IPS-18c (cell line): Measurements from ENCODE around the gene PDCL2.

Source experiments
- H3K4me3 ChIP-seq: 2 replicates; pipeline ENCODE4 v1.7.0; 2013; ENCODE audit warnings: low read depth, mild to moderate bottlenecking, low read length, moderate library complexity; ENCODE audit not compliant: insufficient read depth
- H3K9me3 ChIP-seq: one replicate; pipeline ENCODE4 v1.6.1; 2013; ENCODE audit warnings: mild to moderate bottlenecking, low read length, moderate library complexity; ENCODE audit not compliant: control insufficient read depth, insufficient read depth

Gene PDCL2

GRCh38 chr4:55512922-55513571 is 79.0 kb downstream of the PDCL2 start:
- no peak overlapping the region for H3K4me3 ChIP-seq
- no peaks in the 10 kb centered on the region for H3K9me3 ChIP-seq

DNA sequence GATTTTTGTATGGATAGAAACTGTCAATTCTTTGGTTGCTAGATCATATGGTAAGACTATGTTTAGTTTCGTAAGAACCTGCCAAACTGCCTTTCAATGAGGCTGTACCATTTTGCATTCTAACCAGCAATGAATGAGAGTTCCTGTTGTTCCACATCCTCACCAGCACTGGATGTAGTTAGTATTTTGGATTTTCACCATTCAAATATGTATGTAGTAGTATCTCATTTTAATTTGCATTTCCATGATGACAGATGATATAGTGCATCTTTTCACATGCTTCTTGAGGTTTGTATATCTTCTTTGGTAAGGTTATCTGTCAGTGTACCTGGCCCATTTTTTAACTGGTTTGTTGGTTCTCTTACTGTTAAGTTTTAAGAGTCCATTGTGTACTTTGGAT is 80.0 kb downstream of the PDCL2 start:
- Histone ChIP-seq H3K4me3 (no peak overlapping the region), H3K9me3 (no peaks in the 10 kb centered on the region)

DNA sequence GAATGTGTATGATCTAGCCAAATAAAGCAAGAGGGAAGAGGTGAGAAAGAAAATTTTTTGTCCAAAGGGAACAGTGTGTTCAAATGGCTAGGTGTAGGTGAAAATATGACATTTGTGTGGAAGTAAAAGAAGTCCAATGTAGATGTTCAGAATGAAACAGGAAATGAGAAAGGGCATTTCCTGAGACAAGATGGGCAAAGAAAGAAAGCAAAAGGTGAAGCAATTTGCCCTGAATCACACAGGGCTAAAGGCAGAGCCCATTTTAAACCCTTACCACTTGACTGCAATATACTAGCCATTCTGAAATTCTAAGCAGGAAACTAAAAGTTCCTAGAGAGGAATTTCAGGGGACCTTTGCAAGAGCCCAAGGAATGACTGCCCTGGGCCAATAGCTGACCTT is 81.4 kb downstream of the PDCL2 start:
- no peak overlapping the region for H3K4me3 ChIP-seq
- H3K9me3 ChIP-seq: no peaks in the 10 kb centered on the region

DNA sequence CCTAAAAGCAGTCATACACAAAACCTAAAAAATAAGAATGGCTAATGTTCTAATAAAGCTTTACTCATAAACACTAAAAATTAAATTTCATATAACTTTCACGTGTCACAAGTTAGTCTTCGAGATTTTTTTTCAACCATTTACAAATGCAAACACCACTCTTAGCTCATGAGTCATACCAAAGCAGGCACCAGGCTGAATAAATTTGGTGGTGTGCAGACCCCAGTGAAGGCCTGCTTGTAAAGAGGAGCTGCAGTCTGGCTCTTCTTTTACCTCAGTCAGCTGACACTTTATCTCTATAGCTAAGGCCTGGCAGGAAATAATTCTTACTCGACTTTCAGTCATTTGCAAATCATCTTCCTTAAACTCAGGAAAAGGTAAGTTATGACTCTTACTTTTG is 82.8 kb downstream of the PDCL2 start:
- no peak overlapping the region for H3K4me3 ChIP-seq
- no peaks in the 10 kb centered on the region for H3K9me3 ChIP-seq

DNA sequence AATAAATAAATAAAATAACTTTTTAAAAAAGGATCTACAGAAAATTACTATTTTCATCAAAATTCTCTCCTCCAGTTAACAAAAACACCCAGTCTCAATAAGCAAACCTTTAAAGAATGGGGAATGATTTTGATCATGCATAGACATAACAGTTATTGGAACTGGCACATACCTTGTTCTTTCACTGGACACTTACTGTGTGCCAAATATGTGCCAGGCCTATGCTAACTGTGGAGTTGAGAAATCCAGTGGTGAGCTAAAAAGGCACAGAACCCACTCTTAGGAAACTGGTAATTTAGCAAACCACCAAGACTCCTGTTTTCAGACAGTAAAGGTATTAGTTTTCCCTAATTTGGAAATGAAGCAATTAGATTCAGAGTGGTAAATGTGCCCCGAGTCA is 84.4 kb downstream of the PDCL2 start:
- no peak overlapping the region for H3K4me3 ChIP-seq
- H3K9me3 ChIP-seq: no peaks in the 10 kb centered on the region
